Measurements from ENCODE around the gene ETF1. TPM values are rescaled to one million over a fixed set of nuclear protein-coding genes. Genes with fewer than 3 reads are reported as not detected.
A peak's percentile ranks its signal among the peaks of the same experiment; 100 is the strongest.
"Not testable (repeated sequence)": the region's sequence is repeated elsewhere in the genome, so short reads cannot be mapped to it uniquely, and the experiment has no call there.

The ETF1 gene
- total RNA-seq, 4 donors from 2014 or later = 71.2 to 99.9 (median 87.7) TPM

- no peak for DNase-seq (ENCODE audit: low spot score in 2 of 2)
- peaks cover 14% of the 10 kb centered on the region for H3K27me3 ChIP-seq
- H3K27ac ChIP-seq = peak overlapping the region; percentile 82
- WGBS = 61% methylated on average over 12 of the region's 12 CpGs
- peak overlapping the region; percentile 55 for H3K4me3 ChIP-seq
- H3K36me3 ChIP-seq = no peaks in the 10 kb centered on the region
- no peak for TF ChIP-seq CTCF (IDR thresholded peaks at IDR 0.05)
- TF ChIP-seq POLR2A (IDR thresholded peaks at IDR 0.05) = no peak
- no peak for TF ChIP-seq EP300 (IDR thresholded peaks at IDR 0.05)
- no peak for TF ChIP-seq POLR2AphosphoS5 (IDR thresholded peaks at IDR 0.05)
- no peaks in the 10 kb centered on the region for H3K9me3 ChIP-seq
- peaks cover 63% of the 10 kb centered on the region for H3K4me1 ChIP-seq
Observed at GRCh38 chr5:138490648-138491283, 52.3 kb downstream of the ETF1 start.

GRCh38 chr5:138489683-138490061 lies 53.4 kb downstream of the ETF1 start:
- Histone ChIP-seq H3K4me1 (peaks cover 63% of the 10 kb centered on the region), H3K27me3 (peaks cover 14% of the 10 kb centered on the region)
- 56% methylated on average over 5 of the region's 5 CpGs for WGBS

GRCh38 chr5:138488481-138488945 lies 54.5 kb downstream of the ETF1 start:
- 58% methylated on average over 5 of the region's 5 CpGs for WGBS
- H3K9me3 ChIP-seq = no peaks in the 10 kb centered on the region
- H3K36me3 ChIP-seq = no peaks in the 10 kb centered on the region
- no peak overlapping the region for H3K4me3 ChIP-seq
- H3K27ac ChIP-seq = no peak overlapping the region
- no peak for TF ChIP-seq POLR2A (IDR thresholded peaks at IDR 0.05)
- TF ChIP-seq CTCF (IDR thresholded peaks at IDR 0.05) = no peak
- no peak for TF ChIP-seq POLR2AphosphoS5 (IDR thresholded peaks at IDR 0.05)
- no peak for TF ChIP-seq EP300 (IDR thresholded peaks at IDR 0.05)
- peaks cover 14% of the 10 kb centered on the region for H3K27me3 ChIP-seq
- DNase-seq (ENCODE audit: low spot score in 2 of 2) = no peak
- peaks cover 57% of the 10 kb centered on the region for H3K4me1 ChIP-seq

More at GRCh38 chr5:138489683-138490061, 53.4 kb downstream of the ETF1 start:
- no peaks in the 10 kb centered on the region for H3K36me3 ChIP-seq
- no peak overlapping the region for H3K4me3 ChIP-seq
- H3K27ac ChIP-seq = peak overlapping the region; percentile 46
- no peaks in the 10 kb centered on the region for H3K9me3 ChIP-seq
- TF ChIP-seq CTCF (IDR thresholded peaks at IDR 0.05) (no peak), POLR2A (IDR thresholded peaks at IDR 0.05) (no peak), EP300 (IDR thresholded peaks at IDR 0.05) (no peak), POLR2AphosphoS5 (IDR thresholded peaks at IDR 0.05) (no peak)
- no peak for DNase-seq (ENCODE audit: low spot score in 2 of 2)

GRCh38 chr5:138482638-138483037 lies 60.4 kb downstream of the ETF1 start:
- Histone ChIP-seq H3K36me3 (no peaks in the 10 kb centered on the region), H3K4me3 (no peak overlapping the region), H3K27me3 (no peaks in the 10 kb centered on the region), H3K4me1 (peaks cover 6% of the 10 kb centered on the region), H3K27ac (no peak overlapping the region), H3K9me3 (no peaks in the 10 kb centered on the region)
- no peak for DNase-seq (ENCODE audit: low spot score in 2 of 2)
- 30% methylated on average over 4 of the region's 4 CpGs for WGBS
- no peak for TF ChIP-seq EP300 (IDR thresholded peaks at IDR 0.05)
- no peak for TF ChIP-seq POLR2AphosphoS5 (IDR thresholded peaks at IDR 0.05)
- TF ChIP-seq POLR2A (IDR thresholded peaks at IDR 0.05) = no peak
- no peak for TF ChIP-seq CTCF (IDR thresholded peaks at IDR 0.05)

- WGBS = 49% methylated on average over 7 of the region's 7 CpGs
- peaks cover 20% of the 10 kb centered on the region for H3K4me1 ChIP-seq
- no peaks in the 10 kb centered on the region for H3K36me3 ChIP-seq
- no peaks in the 10 kb centered on the region for H3K9me3 ChIP-seq
- no peaks in the 10 kb centered on the region for H3K27me3 ChIP-seq
- TF ChIP-seq EP300 (IDR thresholded peaks at IDR 0.05) (no peak), POLR2AphosphoS5 (IDR thresholded peaks at IDR 0.05) (no peak), POLR2A (IDR thresholded peaks at IDR 0.05) (no peak), CTCF (IDR thresholded peaks at IDR 0.05) (no peak)
- no peak overlapping the region for H3K27ac ChIP-seq
- H3K4me3 ChIP-seq = no peak overlapping the region
- no peak for DNase-seq (ENCODE audit: low spot score in 2 of 2)
Observed at GRCh38 chr5:138476918-138477317, 66.1 kb downstream of the ETF1 start.

GRCh38 chr5:138473151-138473550 lies 69.9 kb downstream of the ETF1 start:
- not testable (repeated sequence) for H3K27ac ChIP-seq; DNase-seq (ENCODE audit: low spot score in 2 of 2); H3K4me3 ChIP-seq; H3K9me3 ChIP-seq; H3K36me3 ChIP-seq; H3K27me3 ChIP-seq
- H3K4me1 ChIP-seq = peaks cover 51% of the 10 kb centered on the region
- WGBS = 94% methylated on average over 5 of the region's 5 CpGs
